Activated CD4-positive, CD25-positive, alpha-beta regulatory T cell treated with anti-CD3 and anti-CD28 coated beads, Interleukin-2, amount 50 U/mL, for 16 hours (primary cell): ENCODE data around the gene DYNC1H1.
A peak's percentile ranks its signal among the peaks of the same experiment; 100 is the strongest.

Experiments used
- DNase-seq: peaks from one replicate; pipeline ENCODE4 v3.0.0-alpha.2; 2020; ENCODE audit warnings: low read depth, low spot score

Gene DYNC1H1

GRCh38 chr14:102088012-102088792, 123.8 kb downstream of the DYNC1H1 start:
- peak; percentile 23 for DNase-seq

- no peak for DNase-seq
Observed at GRCh38 chr14:102089621-102090343, 125.4 kb downstream of the DYNC1H1 start.

- no peak for DNase-seq
Observed at GRCh38 chr14:102090713-102091112, 126.3 kb downstream of the DYNC1H1 start.

DNA sequence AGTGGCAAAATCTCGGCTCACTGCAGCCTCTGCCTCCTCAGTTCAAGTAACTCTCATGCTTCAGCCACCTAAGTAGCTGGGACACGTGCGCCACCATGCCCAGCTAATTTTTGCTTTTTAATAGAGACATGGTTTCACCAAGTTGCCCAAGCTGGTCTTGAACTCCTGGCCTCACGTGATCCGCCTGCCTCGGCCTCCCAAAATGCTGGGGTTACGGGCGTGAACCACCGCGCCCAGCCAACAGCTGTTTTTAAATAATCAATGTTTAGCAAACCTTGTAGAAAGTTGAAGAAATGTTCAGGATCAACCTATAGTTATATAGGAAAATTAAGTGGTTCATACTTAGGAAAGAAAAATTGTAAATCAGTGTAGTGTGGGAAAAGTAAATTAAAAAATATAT, 128.4 kb downstream of the DYNC1H1 start:
- no peak for DNase-seq

- no peak for DNase-seq
Observed at GRCh38 chr14:102094101-102094500, 129.7 kb downstream of the DYNC1H1 start.

DNA sequence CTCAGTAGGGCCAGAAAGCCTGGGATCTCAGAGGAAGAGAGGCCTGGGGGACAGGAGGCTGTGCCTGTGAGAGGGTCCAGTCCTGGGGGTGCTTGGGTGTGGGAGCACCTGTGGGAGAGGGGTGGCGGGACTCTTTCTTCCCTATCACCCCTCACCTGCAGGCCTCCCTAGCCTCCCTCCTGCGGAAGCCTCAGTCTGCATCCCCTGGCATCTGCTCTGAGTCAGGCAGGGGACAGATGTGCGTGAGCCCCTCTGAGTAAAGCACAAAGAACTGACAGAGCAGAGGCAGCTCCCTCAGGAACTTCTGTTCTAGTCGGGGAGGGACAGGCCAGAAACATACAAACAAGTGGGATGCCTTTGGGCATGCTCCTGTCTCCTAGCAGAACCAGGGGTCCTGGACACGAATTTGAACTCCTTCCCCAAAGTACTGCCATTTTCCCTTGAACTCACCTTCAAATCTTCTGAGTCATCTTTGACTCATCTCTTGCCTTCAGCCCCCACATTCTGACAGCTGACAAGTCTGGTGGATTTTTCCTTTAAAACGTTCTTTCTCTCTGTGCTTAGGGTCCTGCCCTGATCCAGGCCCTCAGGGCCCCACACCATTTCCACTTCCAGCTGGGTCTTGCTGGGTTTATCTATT, 131.0 kb downstream of the DYNC1H1 start:
- no peak for DNase-seq

GRCh38 chr14:102095871-102096568, 131.6 kb downstream of the DYNC1H1 start:
- no peak for DNase-seq

GRCh38 chr14:102096569-102097188, 132.3 kb downstream of the DYNC1H1 start:
- peak; percentile 42 for DNase-seq

DNA sequence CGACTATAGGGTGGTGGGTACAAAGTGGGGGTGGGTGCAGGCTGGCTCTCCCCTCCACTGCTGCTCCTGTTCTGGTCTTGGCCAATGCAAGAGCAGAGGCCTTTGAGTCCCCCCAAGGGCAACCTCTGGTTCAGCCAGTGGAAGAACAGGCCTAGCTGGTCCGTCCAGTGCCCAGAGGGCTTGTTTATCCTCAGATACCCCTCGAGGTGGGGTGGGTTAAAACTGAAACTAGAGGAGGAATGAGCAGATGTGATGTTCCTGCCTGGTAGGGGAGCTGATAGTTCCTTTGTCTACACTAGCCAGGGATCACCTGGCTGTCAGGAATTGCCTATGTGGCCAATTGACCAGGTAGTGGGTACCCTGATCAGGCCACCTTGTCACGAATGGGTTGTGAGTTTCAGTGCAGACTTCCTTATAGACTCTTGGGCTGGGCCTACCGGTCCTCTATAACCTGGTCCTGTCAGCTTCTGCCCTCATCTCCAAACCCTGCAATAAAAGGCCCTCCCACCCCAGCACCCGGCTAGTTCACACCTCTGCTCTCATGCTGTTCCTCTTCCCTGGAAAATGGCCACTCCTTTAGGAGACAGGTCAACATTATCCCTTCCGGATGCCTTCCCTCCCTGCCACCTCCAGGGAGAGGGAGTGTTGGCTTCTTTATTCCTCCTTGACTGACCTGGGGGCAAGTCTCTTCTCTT, 133.2 kb downstream of the DYNC1H1 start:
- no peak for DNase-seq

DNA sequence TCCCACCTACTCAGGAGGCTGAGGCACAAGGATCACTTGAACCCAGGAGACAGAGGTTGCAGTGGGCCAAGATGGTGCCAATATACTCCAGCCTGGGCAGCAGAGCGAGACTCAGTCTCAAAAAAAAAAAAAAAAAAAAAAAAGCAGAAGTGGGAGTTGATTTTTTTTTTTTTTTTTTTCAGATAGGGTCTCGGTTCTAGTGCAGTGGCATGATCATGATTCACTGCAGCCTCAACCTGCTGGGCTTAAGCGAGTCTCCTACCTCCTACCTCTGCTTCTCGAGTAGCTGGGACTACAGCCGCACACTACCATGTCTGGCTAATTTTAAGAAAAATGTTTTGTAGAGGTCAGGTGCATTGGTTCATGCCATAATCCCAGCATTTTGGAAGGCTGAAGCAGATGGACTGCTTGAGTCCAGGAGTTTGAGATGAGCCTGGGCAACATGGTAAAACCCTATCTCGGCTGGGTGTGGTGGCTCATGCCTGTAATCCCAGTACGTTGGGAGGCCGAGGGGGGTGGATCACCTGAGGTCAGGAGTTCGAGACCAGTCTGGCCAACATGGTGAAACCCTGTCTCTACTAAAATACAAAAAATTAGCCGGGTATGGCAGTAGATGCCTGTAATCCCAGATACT, 138.8 kb downstream of the DYNC1H1 start:
- DNase-seq: no peak

DNA sequence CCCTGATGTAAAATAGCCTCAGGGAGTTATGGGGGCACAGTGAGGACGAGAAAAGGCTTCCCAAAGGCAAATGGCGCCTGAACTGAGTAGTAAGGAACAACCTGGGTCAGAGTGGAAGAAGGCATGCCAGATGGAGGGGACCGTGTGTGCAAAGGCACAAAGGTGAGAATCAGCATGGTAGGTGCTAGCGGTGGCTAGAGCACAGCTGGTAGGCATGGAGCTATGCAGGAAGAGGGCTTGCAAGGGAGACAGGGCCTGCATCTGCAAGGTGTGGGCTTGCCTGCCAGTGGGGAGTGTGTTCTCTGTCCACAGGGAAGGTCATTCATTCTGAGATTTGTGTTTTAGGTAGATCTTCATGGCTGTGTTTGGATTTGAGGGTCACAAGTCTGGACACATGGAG, 141.0 kb downstream of the DYNC1H1 start:
- DNase-seq: no peak
